Measurements from ENCODE around the gene ACCSL.

The ACCSL gene

GRCh38 chr11:44095506-44096359, 48.0 kb downstream of the ACCSL start, which contains the start of gene EXT2:
EXT2 (plus strand) TSS chr11:44095678; CDS start chr11:44107713, 12,035 bp downstream.
- peak in 55 of 56 donors; percentile 10 to 91 (median 77) for DNase-seq

GRCh38 chr11:44096360-44097185, 48.8 kb downstream of the ACCSL start:
- peak in 1 of 56 donors; percentile 28 for DNase-seq

- no peak for DNase-seq
Observed at GRCh38 chr11:44097821-44098220, 50.0 kb downstream of the ACCSL start.

- DNase-seq = no peak
Observed at GRCh38 chr11:44101098-44101497, 53.3 kb downstream of the ACCSL start.

- no peak for DNase-seq
Observed at GRCh38 chr11:44104481-44105294, 56.9 kb downstream of the ACCSL start.

GRCh38 chr11:44108260-44108659, 60.5 kb downstream of the ACCSL start:
- DNase-seq = no peak

Measured in amygdala (tissue), 56 donors.